HepG2 (cell line): ENCODE data around the gene ABHD10. TPM values are rescaled to one million over a fixed set of nuclear protein-coding genes. Genes with fewer than 3 reads are reported as not detected.
A peak's percentile ranks its signal among the peaks of the same experiment; 100 is the strongest.

Source experiments
- ATAC-seq: fragments of 200-7000 bp; cut with Tn5 transposase; 3 replicates; pipeline ENCODE4 v1.9.1; 2020; ENCODE audit warnings: mild to moderate bottlenecking, moderate library complexity
- BruUV-seq: library from RNA; stranded (reverse); fragments of 400-500 nt; replicated peaks from 2 replicates; lab custom pipeline; 2021; lab: Mats Ljungman, UMichigan
- CTCF ChIA-PET: fragments of 300-600 bp; formaldehyde crosslinking; extraction: SDS; loops from one replicate; lab custom pipeline; 2021; ENCODE audit warnings: low total read pairs, inconsistent platforms, low intra/inter-chr PET ratio; lab: Yijun Ruan, JAX
- POLR2A ChIA-PET: fragments of 350-600 bp; sonication (Branson Sonifier 250); formaldehyde crosslinking; loops from one replicate; lab custom pipeline; 2020; ENCODE audit warnings: antibody characterized with exemption, inconsistent platforms; lab: Yijun Ruan, JAX
- DNase-seq: peaks from one replicate; pipeline ENCODE4 v3.0.0-alpha.2; 2015; ENCODE audit warnings: low spot score
- FAIRE-seq: peaks from 3 replicates; lab custom pipeline; 2011; peaks lifted over from hg19 to GRCh38; lab: Jason Lieb, UNC
- H2AFZ ChIP-seq: one replicate; pipeline ENCODE4 v1.6.1; 2011; ENCODE audit warnings: low read length, inconsistent platforms
- H3K27ac ChIP-seq: fragments of 300-600 bp; 3 replicates; pipeline ENCODE4 v1.8.0; 2011; ENCODE audit warnings: mixed run types, mild to moderate bottlenecking, mixed read lengths, low read length, inconsistent platforms; ENCODE audit not compliant: insufficient read depth; ENCODE audit errors: extremely low read length
- H3K27me3 ChIP-seq, 2 experiments: fragments of 200-600 bp in 1 of 2; 2 replicates in 1 of 2; 3 replicates in 1 of 2; pipeline versions ENCODE4 v1.6.0 to v1.8.0; 2011; ENCODE audit warnings: low read length in 2 of 2, mild to moderate bottlenecking in 2 of 2, moderate library complexity in 2 of 2, inconsistent platforms in 1 of 2; ENCODE audit not compliant: insufficient read depth in 2 of 2, control insufficient read depth in 1 of 2
- H3K36me3 ChIP-seq, 2 experiments: fragments of 200-600 bp in 1 of 2; replicated peaks in 1 of 2; 2 replicates in 1 of 2; 3 replicates in 1 of 2; pipeline versions ENCODE4 v1.5.1 to v1.8.0; 2011; ENCODE audit warnings: low read length in 2 of 2, inconsistent platforms in 1 of 2; ENCODE audit not compliant: insufficient read depth in 2 of 2, control insufficient read depth in 1 of 2
- H3K4me1 ChIP-seq: 2 replicates; pipeline ENCODE4 v1.5.1; 2012; ENCODE audit warnings: low read length, inconsistent platforms; ENCODE audit not compliant: insufficient read depth
- H3K4me2 ChIP-seq: 2 replicates; pipeline ENCODE4 v1.6.0; 2011; ENCODE audit warnings: low read depth, low read length, inconsistent platforms
- H3K4me3 ChIP-seq, 3 experiments: fragments of 200-600 bp in 1 of 3; sonication (generic), shearing (Covaris generic) in 1 of 3; replicated peaks in 1 of 3; 2 replicates each; pipeline ENCODE4 v1.5.1; 2011 to 2016; ENCODE audit warnings: low read length in 3 of 3, inconsistent platforms in 2 of 3, low read depth in 2 of 3, mild to moderate bottlenecking in 2 of 3, control low read depth in 1 of 3, mixed read lengths in 1 of 3; ENCODE audit not compliant: insufficient read depth in 1 of 3
- H3K79me2 ChIP-seq: one replicate; pipeline ENCODE4 v1.6.1; 2011; ENCODE audit warnings: low read length, inconsistent platforms; ENCODE audit not compliant: insufficient read depth
- H3K9ac ChIP-seq: 2 replicates; pipeline ENCODE4 v1.6.0; 2011; ENCODE audit warnings: mild to moderate bottlenecking, low read depth, low read length, inconsistent platforms; ENCODE audit not compliant: insufficient read depth
- H3K9me3 ChIP-seq: 2 replicates; pipeline ENCODE4 v1.5.1; 2012; ENCODE audit warnings: mild to moderate bottlenecking, low read length
- H4K20me1 ChIP-seq: 2 replicates; pipeline ENCODE4 v1.6.0; 2011; ENCODE audit warnings: inconsistent platforms, mild to moderate bottlenecking, low read length, moderate library complexity; ENCODE audit not compliant: insufficient read depth
- CBX1 ChIP-seq: IDR thresholded peaks from one replicate; pipeline ENCODE4 v1.6.1; 2016; ENCODE audit warnings: antibody characterized with exemption, low read depth
- HIVEP1 ChIP-seq: sonication (generic); formaldehyde crosslinking; IDR thresholded peaks from 2 replicates; pipeline ENCODE4 v1.4.0; 2020; ENCODE audit warnings: mild to moderate bottlenecking, missing genetic modification reagents
- HNF4A ChIP-seq: sonication (generic); formaldehyde crosslinking; IDR thresholded peaks from 2 replicates; pipeline ENCODE4 v1.4.0; 2020; ENCODE audit warnings: missing genetic modification reagents
- HNF4G ChIP-seq, 2 experiments: sonication (generic) in 1 of 2; formaldehyde crosslinking in 1 of 2; IDR thresholded peaks; 2 replicates each; pipeline versions ENCODE4 v1.4.0 to v1.6.1; 2011 to 2020; ENCODE audit warnings: borderline replicate concordance in 2 of 2, low read depth in 2 of 2, mild to moderate bottlenecking in 2 of 2, low read length in 1 of 2, missing genetic modification reagents in 1 of 2, moderate library complexity in 1 of 2
- NR2C2 ChIP-seq: sonication (generic); formaldehyde crosslinking; IDR thresholded peaks from 2 replicates; pipeline ENCODE4 v1.4.0; 2020; ENCODE audit warnings: missing genetic modification reagents, mild to moderate bottlenecking, moderate library complexity, borderline replicate concordance
- NR2F6 ChIP-seq, 2 experiments: IDR thresholded peaks; 2 replicates each; pipeline ENCODE4 v1.6.1; 2016; ENCODE audit warnings: antibody characterized with exemption in 1 of 2, mild to moderate bottlenecking in 1 of 2
- PRMT3 ChIP-seq: sonication (generic); formaldehyde crosslinking; IDR thresholded peaks from 2 replicates; pipeline ENCODE4 v1.8.1; 2022; ENCODE audit warnings: low read depth, mild to moderate bottlenecking, moderate library complexity, missing genetic modification reagents, borderline replicate concordance
- SMAD1 ChIP-seq: sonication (generic); formaldehyde crosslinking; IDR thresholded peaks from 2 replicates; pipeline ENCODE4 v1.4.0; 2020; ENCODE audit warnings: missing genetic modification reagents, low read depth, mild to moderate bottlenecking, borderline replicate concordance
- TFAP4 ChIP-seq: sonication (generic); IDR thresholded peaks from 2 replicates; pipeline ENCODE4 v1.6.1; 2016; ENCODE audit warnings: low read depth, borderline replicate concordance
- TRIM24 ChIP-seq: sonication (generic); formaldehyde crosslinking; IDR thresholded peaks from 2 replicates; pipeline ENCODE4 v1.8.0; 2022; ENCODE audit warnings: mild to moderate bottlenecking, missing genetic modification reagents
- ZNF12 ChIP-seq: sonication (generic); formaldehyde crosslinking; IDR thresholded peaks from 2 replicates; pipeline ENCODE4 v1.5.0; 2020; ENCODE audit warnings: missing genetic modification reagents
- ZNF263 ChIP-seq: sonication (generic); formaldehyde crosslinking; IDR thresholded peaks from 2 replicates; pipeline ENCODE4 v1.4.0; 2020; ENCODE audit warnings: missing genetic modification reagents
- ZNF362 ChIP-seq: sonication (generic); formaldehyde crosslinking; IDR thresholded peaks from 2 replicates; pipeline ENCODE4 v1.4.0; 2020; ENCODE audit warnings: missing genetic modification reagents, mild to moderate bottlenecking, borderline replicate concordance
- ZNF451 ChIP-seq: sonication (generic); formaldehyde crosslinking; IDR thresholded peaks from 2 replicates; pipeline ENCODE4 v1.5.0; 2020; ENCODE audit warnings: mild to moderate bottlenecking, missing genetic modification reagents
- ZNF563 ChIP-seq: sonication (generic); formaldehyde crosslinking; IDR thresholded peaks from 2 replicates; pipeline ENCODE4 v1.8.0; 2022; ENCODE audit warnings: mild to moderate bottlenecking, moderate library complexity, missing genetic modification reagents
- ZNF879 ChIP-seq: sonication (generic); formaldehyde crosslinking; IDR thresholded peaks from 2 replicates; pipeline ENCODE4 v1.8.1; 2023; ENCODE audit warnings: missing genetic modification reagents
- WGBS: methylation state at CpG from one replicate; pipeline ENCODE4 v1.1.6; 2017; ENCODE audit warnings: low lambda C conversion rate; 5-methylcytosine and 5-hydroxymethylcytosine counted together
- in situ Hi-C: cut with HindIII; loops from 2 replicates; pipeline ENCODE4 v1.10.0; 2017; ENCODE audit warnings: low pct_unique_long_range_greater_than_20kb; ENCODE audit not compliant: extremely low pct_ligation_motif_present
- intact Hi-C: fragments of 100-400 bp; cut with micrococcal nuclease; formaldehyde crosslinking; loops from one replicate; pipeline ENCODE4 v1.10.0; 2022; ENCODE audit not compliant: unreplicated experiment
- polyA plus RNA-seq, 8 experiments: library from polyadenylated mRNA; depleted of rRNA in 3 of 8; stranded (reverse) in 7 of 8; unstranded in 1 of 8; fragments of >200 nt; fragmentation: Illumina TruSeq in 4 of 8; extraction: Trizol in 4 of 8; gene quantifications; 2 replicates each; pipeline versions ENCODE4 v1.2.1 to v1.2.3, GENCODE V29; 2011 to 2016; ENCODE audit warnings: low read depth in 4 of 8, missing spikeins in 1 of 8, mixed read lengths in 1 of 8; ENCODE audit not compliant: insufficient read depth in 1 of 8
- total RNA-seq, 5 experiments: library from RNA; depleted of rRNA; stranded (reverse); fragments of >200 nt; fragmentation: Illumina TruSeq; extraction: Trizol; gene quantifications; 2 replicates each; pipeline ENCODE4 v1.2.3, GENCODE V29; 2016; ENCODE audit warnings: low read depth in 1 of 5

Gene ABHD10
- total and polyA plus RNA-seq, 2 of the 13 experiments (the other 11 are each of a cell fraction or from before 2014, with no cell fraction given), result 22.8 to 50.2 TPM

DNA sequence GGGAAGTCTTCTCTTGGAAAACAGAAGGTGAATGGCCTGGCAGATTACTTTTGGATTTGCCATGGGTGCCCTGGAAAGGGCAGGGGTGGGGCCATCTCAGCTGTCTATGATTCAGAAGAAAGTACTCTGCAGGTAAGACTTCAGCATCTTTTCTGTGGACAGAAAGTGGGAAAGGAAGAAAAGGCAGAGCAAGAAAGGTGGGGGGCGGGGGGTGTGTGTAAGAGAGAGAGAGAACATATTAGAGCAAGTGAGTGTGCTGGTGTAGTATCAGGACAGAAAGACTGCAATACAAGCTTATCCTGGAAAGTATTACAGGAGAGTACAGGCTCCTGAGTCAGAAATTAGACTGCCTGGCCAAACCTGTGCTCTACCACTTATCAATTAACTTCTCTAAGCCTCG lies 25.4 kb downstream of the ABHD10 start:
- peaks cover 30% of the 10 kb centered on the region for H3K4me1 ChIP-seq
- ChIA-PET CTCF (no interaction called here), POLR2A (no interaction called here)
- BruUV-seq, result no TSS peak
- no peak overlapping the region for H3K4me2 ChIP-seq
- no peak overlapping the region for H2AFZ ChIP-seq
- no peak overlapping the region for H3K27ac ChIP-seq
- H3K27me3 ChIP-seq, result peaks cover 2 to 14% of the 10 kb centered on the region in 2 experiments; a peak in 4 of 5 replicates
- no peak for TF ChIP-seq CBX1
- TF ChIP-seq HIVEP1, result no peak
- no peak for TF ChIP-seq ZNF12
- no peak for TF ChIP-seq ZNF563
- TF ChIP-seq ZNF362 (CRISPR knock-in tag), result no peak
- no peak for DNase-seq
- no peak for ATAC-seq
- intact Hi-C loops, result no loop called here
- FAIRE-seq, result no peak
- no peaks in the 10 kb centered on the region for H3K9me3 ChIP-seq
- no peaks in the 10 kb centered on the region for H4K20me1 ChIP-seq
- no peak overlapping the region for H3K4me3 ChIP-seq
- in situ Hi-C loops, result no loop called here
- H3K79me2 ChIP-seq, result no peaks in the 10 kb centered on the region
- H3K36me3 ChIP-seq, result no peaks in the 10 kb centered on the region
- no peak overlapping the region for H3K9ac ChIP-seq
- WGBS, result 11% methylated on average over 2 of the region's 2 CpGs

DNA sequence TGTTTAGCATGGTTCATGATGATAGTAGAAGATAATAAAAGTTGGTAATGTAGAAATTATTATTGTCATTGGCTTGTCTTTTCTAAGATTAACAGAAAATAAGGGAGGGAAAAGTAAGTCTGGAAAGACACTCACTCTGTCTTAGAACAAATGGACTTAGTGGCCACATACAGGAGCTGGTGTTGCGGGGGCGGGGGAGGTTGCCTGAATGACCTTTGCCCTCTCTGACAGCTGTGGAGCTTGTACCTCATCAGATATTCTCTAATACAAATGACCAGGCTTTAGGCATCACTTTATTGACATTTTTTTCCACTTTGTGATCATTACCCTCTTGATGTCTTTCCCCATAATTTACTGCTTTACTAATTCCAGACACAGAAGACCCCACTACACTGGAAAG lies 25.8 kb downstream of the ABHD10 start:
- no TSS peak for BruUV-seq
- ChIA-PET POLR2A (no interaction called here), CTCF (no interaction called here)
- no peaks in the 10 kb centered on the region for H3K9me3 ChIP-seq
- intact Hi-C loops, result no loop called here
- no peak overlapping the region for H3K4me3 ChIP-seq
- no peak for DNase-seq
- H4K20me1 ChIP-seq, result no peaks in the 10 kb centered on the region
- H2AFZ ChIP-seq, result no peak overlapping the region
- H3K27me3 ChIP-seq, result peaks cover 1 to 10% of the 10 kb centered on the region in 2 experiments; a peak in 3 of 5 replicates
- H3K36me3 ChIP-seq, result no peaks in the 10 kb centered on the region
- in situ Hi-C loops, result no loop called here
- H3K4me1 ChIP-seq, result peaks cover 25% of the 10 kb centered on the region
- H3K4me2 ChIP-seq, result no peak overlapping the region
- no peak overlapping the region for H3K27ac ChIP-seq
- ATAC-seq, result peak; percentile 61
- FAIRE-seq, result no peak
- H3K79me2 ChIP-seq, result no peaks in the 10 kb centered on the region
- H3K9ac ChIP-seq, result no peak overlapping the region
- WGBS, result 20% methylated on average over 2 of the region's 2 CpGs
- TF ChIP-seq TRIM24 (CRISPR knock-in tag) (no peak), PRMT3 (CRISPR knock-in tag) (no peak), NR2C2 (peak; percentile 62), NR2F6 (IDR thresholded peaks at IDR 0.05) (peak; percentile 68), NR2F6 (CRISPR knock-in tag; IDR thresholded peaks at IDR 0.05) (peak; percentile 33; the same call in 1 of the 2 replicates), ZNF879 (CRISPR knock-in tag) (no peak), TFAP4 (peak; percentile 21; the same call in 1 of the 2 replicates), SMAD1 (CRISPR knock-in tag) (no peak), ZNF263 (CRISPR knock-in tag) (no peak), HNF4A (CRISPR knock-in tag) (peak; percentile 26; the same call in 1 of the 2 replicates), ZNF451 (CRISPR knock-in tag) (no peak), HNF4G (IDR thresholded peaks at IDR 0.05; ENCODE audit: borderline replicate concordance, low read depth, low read length) (peak; percentile 48), HNF4G (CRISPR knock-in tag; IDR thresholded peaks at IDR 0.05; ENCODE audit: borderline replicate concordance, low read depth) (no peak)
- TF ChIP-seq, all 625 proteins: peak for 5
